ENCODE data around the gene EPB41L2.

- TF ChIP-seq CTCF (IDR thresholded peaks at IDR 0.05 in 2 of 3, conservative IDR thresholded peaks at IDR 0.05 in 1 of 3; ENCODE audit: borderline replicate concordance in 1 of 3, insufficient read depth in 1 of 3, low read depth in 2 of 3, low read length in 2 of 3) (no peak), EZH2 (IDR thresholded peaks at IDR 0.05) (no peak)
Observed at GRCh38 chr6:130865793-130866192, 197.3 kb downstream of the EPB41L2 start.
